ENCODE data around the gene KCNAB2.

DNA sequence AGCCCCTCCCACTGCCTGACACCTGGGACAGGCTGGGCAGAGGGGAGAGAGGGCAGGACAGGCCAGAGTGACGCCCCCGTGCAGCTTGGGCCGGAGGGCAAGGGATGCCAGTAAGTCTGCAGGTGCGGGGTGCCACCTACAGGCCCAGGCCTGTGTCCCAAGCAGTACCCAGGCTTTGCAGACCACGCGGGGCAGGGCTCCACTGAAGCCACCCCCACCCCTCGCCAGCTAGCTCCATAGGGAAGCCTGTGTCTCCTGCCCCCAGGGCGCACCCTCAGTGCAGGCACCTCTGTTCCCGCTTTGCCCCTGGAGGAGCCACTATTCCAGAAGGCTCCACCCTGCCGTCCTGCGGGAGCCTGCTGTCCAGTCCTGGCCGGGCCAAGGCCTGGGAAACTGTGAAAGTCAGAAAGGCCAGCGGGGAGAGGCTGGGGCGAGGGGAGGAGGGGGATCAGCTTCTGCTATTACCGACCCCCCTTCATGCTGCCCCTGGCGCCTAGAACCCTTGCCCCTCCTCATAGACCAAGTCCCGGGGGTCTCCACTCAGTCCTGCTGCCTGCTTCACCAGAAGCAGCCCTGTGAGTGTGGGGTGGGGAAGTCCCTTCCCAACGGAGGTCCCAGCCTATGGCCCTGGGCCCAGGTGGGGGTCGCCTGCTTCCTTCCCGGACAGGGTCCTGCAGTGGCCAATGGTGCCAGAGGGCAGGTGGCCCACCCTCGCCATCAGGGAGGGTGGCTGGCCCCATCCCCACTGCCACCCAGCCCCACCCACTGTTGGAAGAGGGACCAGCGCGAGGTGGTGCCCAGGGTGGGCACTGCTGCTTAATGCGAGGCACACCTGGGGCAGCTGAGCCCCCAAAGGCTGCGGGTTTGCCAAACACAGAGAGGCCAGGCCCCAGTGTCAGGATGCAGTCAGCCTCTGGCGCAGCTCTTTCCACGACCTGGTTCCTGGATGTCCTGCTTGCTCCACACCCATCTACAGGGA is 54.4 kb downstream of the KCNAB2 start:
- TF ChIP-seq, protein P1, sequence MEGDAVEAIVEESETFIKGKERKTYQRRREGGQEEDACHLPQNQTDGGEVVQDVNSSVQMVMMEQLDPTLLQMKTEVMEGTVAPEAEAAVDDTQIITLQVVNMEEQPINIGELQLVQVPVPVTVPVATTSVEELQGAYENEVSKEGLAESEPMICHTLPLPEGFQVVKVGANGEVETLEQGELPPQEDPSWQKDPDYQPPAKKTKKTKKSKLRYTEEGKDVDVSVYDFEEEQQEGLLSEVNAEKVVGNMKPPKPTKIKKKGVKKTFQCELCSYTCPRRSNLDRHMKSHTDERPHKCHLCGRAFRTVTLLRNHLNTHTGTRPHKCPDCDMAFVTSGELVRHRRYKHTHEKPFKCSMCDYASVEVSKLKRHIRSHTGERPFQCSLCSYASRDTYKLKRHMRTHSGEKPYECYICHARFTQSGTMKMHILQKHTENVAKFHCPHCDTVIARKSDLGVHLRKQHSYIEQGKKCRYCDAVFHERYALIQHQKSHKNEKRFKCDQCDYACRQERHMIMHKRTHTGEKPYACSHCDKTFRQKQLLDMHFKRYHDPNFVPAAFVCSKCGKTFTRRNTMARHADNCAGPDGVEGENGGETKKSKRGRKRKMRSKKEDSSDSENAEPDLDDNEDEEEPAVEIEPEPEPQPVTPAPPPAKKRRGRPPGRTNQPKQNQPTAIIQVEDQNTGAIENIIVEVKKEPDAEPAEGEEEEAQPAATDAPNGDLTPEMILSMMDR (IDR thresholded peaks at IDR 0.05; ENCODE audit: insufficient read depth, low read length): no peak
- TF ChIP-seq GABPA (IDR thresholded peaks at IDR 0.05; ENCODE audit: low read depth) (no peak), POLR2AphosphoS5 (IDR thresholded peaks at IDR 0.05; ENCODE audit: low read depth) (peak; percentile 76), SPI1 (IDR thresholded peaks at IDR 0.05; ENCODE audit: borderline replicate concordance, low read depth) (no peak)
- TF ChIP-seq, protein P2, sequence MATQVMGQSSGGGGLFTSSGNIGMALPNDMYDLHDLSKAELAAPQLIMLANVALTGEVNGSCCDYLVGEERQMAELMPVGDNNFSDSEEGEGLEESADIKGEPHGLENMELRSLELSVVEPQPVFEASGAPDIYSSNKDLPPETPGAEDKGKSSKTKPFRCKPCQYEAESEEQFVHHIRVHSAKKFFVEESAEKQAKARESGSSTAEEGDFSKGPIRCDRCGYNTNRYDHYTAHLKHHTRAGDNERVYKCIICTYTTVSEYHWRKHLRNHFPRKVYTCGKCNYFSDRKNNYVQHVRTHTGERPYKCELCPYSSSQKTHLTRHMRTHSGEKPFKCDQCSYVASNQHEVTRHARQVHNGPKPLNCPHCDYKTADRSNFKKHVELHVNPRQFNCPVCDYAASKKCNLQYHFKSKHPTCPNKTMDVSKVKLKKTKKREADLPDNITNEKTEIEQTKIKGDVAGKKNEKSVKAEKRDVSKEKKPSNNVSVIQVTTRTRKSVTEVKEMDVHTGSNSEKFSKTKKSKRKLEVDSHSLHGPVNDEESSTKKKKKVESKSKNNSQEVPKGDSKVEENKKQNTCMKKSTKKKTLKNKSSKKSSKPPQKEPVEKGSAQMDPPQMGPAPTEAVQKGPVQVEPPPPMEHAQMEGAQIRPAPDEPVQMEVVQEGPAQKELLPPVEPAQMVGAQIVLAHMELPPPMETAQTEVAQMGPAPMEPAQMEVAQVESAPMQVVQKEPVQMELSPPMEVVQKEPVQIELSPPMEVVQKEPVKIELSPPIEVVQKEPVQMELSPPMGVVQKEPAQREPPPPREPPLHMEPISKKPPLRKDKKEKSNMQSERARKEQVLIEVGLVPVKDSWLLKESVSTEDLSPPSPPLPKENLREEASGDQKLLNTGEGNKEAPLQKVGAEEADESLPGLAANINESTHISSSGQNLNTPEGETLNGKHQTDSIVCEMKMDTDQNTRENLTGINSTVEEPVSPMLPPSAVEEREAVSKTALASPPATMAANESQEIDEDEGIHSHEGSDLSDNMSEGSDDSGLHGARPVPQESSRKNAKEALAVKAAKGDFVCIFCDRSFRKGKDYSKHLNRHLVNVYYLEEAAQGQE (IDR thresholded peaks at IDR 0.05; ENCODE audit: insufficient replicate concordance, low read depth): no peak

Data from HL-60 (cell line).